OCI-LY1 (cell line): ENCODE results near the gene TRAPPC10.
A peak's percentile ranks its signal among the peaks of the same experiment; 100 is the strongest.

Source experiments
- H2AFZ ChIP-seq: fragments of 200-600 bp; sonication (generic), shearing (Covaris generic); 2 replicates; pipeline ENCODE4 v1.6.0; 2014; ENCODE audit warnings: antibody characterized with exemption, mild to moderate bottlenecking, low read length
- H3F3A ChIP-seq: fragments of 200-600 bp; sonication (generic), shearing (Covaris generic); 2 replicates; pipeline ENCODE4 v1.6.0; 2014; ENCODE audit warnings: mild to moderate bottlenecking, antibody characterized with exemption, low read length, moderate library complexity; ENCODE audit not compliant: insufficient read depth
- H3K27ac ChIP-seq: fragments of 200-600 bp; sonication (generic); 2 replicates; pipeline ENCODE4 v1.5.1; 2014; ENCODE audit warnings: low read length, mixed run types, mild to moderate bottlenecking, low read depth; ENCODE audit not compliant: poor library complexity, severe bottlenecking
- H3K27me3 ChIP-seq: fragments of 200-600 bp; sonication (generic); 2 replicates; pipeline ENCODE4 v1.6.0; 2014; ENCODE audit warnings: antibody characterized with exemption, mild to moderate bottlenecking, low read length, moderate library complexity; ENCODE audit not compliant: insufficient read depth
- H3K36me3 ChIP-seq: fragments of 200-600 bp; sonication (generic); 2 replicates; pipeline ENCODE4 v1.6.1; 2014; ENCODE audit warnings: mild to moderate bottlenecking, antibody characterized with exemption, low read length, moderate library complexity, mixed read lengths; ENCODE audit not compliant: insufficient read depth
- H3K4me1 ChIP-seq: fragments of 200-600 bp; sonication (generic); 2 replicates; pipeline ENCODE4 v1.5.1; 2014; ENCODE audit warnings: mild to moderate bottlenecking, low read length, moderate library complexity; ENCODE audit not compliant: insufficient read depth, severe bottlenecking
- H3K4me2 ChIP-seq: fragments of 200-600 bp; sonication (generic), shearing (Covaris generic); 2 replicates; pipeline ENCODE4 v1.6.1; 2014; ENCODE audit warnings: low read length
- H3K4me3 ChIP-seq: fragments of 200-600 bp; sonication (generic); 2 replicates; pipeline ENCODE4 v1.5.1; 2014; ENCODE audit warnings: low read length, low read depth, mild to moderate bottlenecking, mixed read lengths; ENCODE audit not compliant: poor library complexity, severe bottlenecking
- H3K79me2 ChIP-seq: fragments of 200-600 bp; shearing (Covaris generic); 2 replicates; pipeline ENCODE4 v1.6.1; 2016; ENCODE audit warnings: mixed run types, low read length, mixed read lengths; ENCODE audit not compliant: insufficient read depth
- H3K9ac ChIP-seq: fragments of 200-600 bp; sonication (generic), shearing (Covaris generic); 2 replicates; pipeline ENCODE4 v1.6.1; 2014; ENCODE audit warnings: mild to moderate bottlenecking, low read length, mixed read lengths
- H3K9me2 ChIP-seq: fragments of 200-600 bp; sonication (generic), shearing (Covaris generic); 2 replicates; pipeline ENCODE4 v1.6.1; 2014; ENCODE audit warnings: low read depth, mild to moderate bottlenecking, low read length, mixed read lengths
- H3K9me3 ChIP-seq: fragments of 200-600 bp; shearing (Covaris generic); 2 replicates; pipeline ENCODE4 v1.6.1; 2014; ENCODE audit warnings: low read length, mixed read lengths
- H4K20me1 ChIP-seq: fragments of 200-600 bp; sonication (generic), shearing (Covaris generic); 2 replicates; pipeline ENCODE4 v1.6.0; 2016; ENCODE audit warnings: mild to moderate bottlenecking, low read length; ENCODE audit not compliant: insufficient read depth
- EZH2 ChIP-seq: fragments of 200-600 bp; sonication (generic), shearing (Covaris generic); IDR thresholded peaks from 2 replicates; pipeline ENCODE4 v1.8.0; 2017; ENCODE audit warnings: borderline replicate concordance, mixed run types, mild to moderate bottlenecking, antibody characterized with exemption, low read length, moderate library complexity, mixed read lengths
- TF ChIP-seq, protein P1 (sequence below): fragments of 200-600 bp; sonication (generic), shearing (Covaris generic); IDR thresholded peaks from 2 replicates; pipeline ENCODE4 v1.5.1; 2017; ENCODE audit warnings: mild to moderate bottlenecking, antibody characterized with exemption, low read length, moderate library complexity, mixed read lengths

TRAPPC10 gene

DNA sequence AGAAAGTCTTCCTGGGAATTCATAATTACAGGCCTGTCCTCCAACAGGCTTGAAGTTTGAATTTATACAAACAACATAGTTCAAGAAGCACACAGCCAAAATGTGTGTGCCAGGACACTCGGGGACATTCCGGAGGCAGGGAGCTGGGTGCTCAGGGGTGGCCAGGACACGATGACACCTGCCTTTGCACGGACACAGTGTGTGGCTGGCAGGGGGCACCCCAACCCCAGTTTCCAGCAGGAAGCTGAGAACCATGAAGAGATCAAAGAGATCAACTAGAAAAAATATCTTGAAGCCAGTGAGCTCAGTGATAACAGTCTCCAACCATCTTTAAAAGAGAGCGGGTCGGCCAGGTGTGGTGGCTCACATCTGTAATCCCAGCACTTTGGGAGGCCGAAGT is 32.5 kb upstream of the TRAPPC10 start:
- no peak overlapping the region for H3K27ac ChIP-seq
- H3K9ac ChIP-seq, result no peak overlapping the region
- no peaks in the 10 kb centered on the region for H3K9me2 ChIP-seq
- H3F3A ChIP-seq, result no peaks in the 10 kb centered on the region
- no peaks in the 10 kb centered on the region for H4K20me1 ChIP-seq
- H3K4me1 ChIP-seq, result peaks cover 7% of the 10 kb centered on the region
- no peak overlapping the region for H3K4me3 ChIP-seq
- H3K27me3 ChIP-seq, result no peaks in the 10 kb centered on the region
- no peak overlapping the region for H2AFZ ChIP-seq
- H3K36me3 ChIP-seq, result peaks cover 7% of the 10 kb centered on the region; the same call in 1 of the 2 replicates
- no peaks in the 10 kb centered on the region for H3K9me3 ChIP-seq
- no peaks in the 10 kb centered on the region for H3K79me2 ChIP-seq
- TF ChIP-seq, protein P1, sequence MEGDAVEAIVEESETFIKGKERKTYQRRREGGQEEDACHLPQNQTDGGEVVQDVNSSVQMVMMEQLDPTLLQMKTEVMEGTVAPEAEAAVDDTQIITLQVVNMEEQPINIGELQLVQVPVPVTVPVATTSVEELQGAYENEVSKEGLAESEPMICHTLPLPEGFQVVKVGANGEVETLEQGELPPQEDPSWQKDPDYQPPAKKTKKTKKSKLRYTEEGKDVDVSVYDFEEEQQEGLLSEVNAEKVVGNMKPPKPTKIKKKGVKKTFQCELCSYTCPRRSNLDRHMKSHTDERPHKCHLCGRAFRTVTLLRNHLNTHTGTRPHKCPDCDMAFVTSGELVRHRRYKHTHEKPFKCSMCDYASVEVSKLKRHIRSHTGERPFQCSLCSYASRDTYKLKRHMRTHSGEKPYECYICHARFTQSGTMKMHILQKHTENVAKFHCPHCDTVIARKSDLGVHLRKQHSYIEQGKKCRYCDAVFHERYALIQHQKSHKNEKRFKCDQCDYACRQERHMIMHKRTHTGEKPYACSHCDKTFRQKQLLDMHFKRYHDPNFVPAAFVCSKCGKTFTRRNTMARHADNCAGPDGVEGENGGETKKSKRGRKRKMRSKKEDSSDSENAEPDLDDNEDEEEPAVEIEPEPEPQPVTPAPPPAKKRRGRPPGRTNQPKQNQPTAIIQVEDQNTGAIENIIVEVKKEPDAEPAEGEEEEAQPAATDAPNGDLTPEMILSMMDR, result peak; percentile 10; the same call in 1 of the 2 replicates
- no peak for TF ChIP-seq EZH2
- H3K4me2 ChIP-seq, result no peak overlapping the region

DNA sequence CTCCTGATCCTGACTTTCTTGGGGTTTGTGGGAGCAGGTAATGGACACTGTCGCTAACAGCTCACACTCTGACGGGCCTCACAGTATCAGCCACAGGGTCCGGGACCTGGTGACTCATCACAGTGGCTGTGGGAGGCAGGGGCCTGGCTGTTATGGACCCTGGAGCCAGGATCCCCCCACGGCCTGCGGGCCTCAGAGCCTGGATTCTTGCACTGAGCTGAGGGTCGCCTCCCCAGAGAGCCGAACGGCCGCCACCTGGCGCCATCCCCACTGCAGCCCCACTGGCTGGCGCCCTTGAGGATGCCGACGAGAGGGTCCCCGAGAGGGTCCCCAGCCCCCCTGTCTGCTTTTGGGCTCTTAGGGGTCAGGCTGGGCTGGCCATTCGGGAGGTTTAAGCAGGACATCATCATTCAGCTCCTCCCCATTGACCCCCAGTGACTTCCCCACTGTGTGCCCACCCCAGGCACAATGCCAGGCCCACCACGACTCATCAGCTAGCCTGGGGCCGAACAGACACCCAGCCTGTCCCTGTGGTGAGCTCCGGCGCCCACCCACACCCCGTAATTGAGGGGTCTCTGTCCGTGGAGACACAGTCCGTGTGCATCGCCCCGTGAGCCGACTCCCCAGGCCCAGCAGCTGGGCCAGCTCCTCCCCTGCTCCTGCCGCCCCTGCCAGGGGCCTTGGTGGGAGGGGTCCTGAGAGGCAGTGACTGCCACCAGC is 30.8 kb upstream of the TRAPPC10 start:
- H3K36me3 ChIP-seq, result peaks cover 7% of the 10 kb centered on the region; the same call in 1 of the 2 replicates
- no peak overlapping the region for H3K27ac ChIP-seq
- no peak overlapping the region for H3K9ac ChIP-seq
- no peak overlapping the region for H2AFZ ChIP-seq
- H3K4me3 ChIP-seq, result no peak overlapping the region
- H3F3A ChIP-seq, result no peaks in the 10 kb centered on the region
- H3K4me1 ChIP-seq, result peaks cover 5% of the 10 kb centered on the region
- TF ChIP-seq EZH2, result no peak
- TF ChIP-seq, protein P1, result no peak
- no peaks in the 10 kb centered on the region for H3K9me2 ChIP-seq
- H3K79me2 ChIP-seq, result no peaks in the 10 kb centered on the region
- H3K27me3 ChIP-seq, result peaks cover 8% of the 10 kb centered on the region
- no peak overlapping the region for H3K4me2 ChIP-seq
- no peaks in the 10 kb centered on the region for H4K20me1 ChIP-seq
- H3K9me3 ChIP-seq, result no peaks in the 10 kb centered on the region

DNA sequence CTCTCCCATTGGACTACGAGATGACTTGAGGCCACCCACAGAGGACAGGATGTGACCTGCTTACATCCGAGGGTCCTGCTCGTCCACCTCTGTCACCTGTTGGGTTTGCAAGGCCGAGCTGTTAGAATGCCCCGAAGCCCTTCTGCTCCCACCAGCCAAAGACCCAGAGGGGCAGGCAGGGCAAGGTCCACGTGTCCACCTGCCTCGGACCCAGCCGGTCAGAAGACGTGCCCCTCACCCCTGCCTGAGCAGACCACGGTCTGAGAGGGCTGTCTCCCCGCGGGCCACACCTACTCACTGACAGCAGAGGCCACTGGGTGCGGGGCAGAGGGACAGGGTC is 30.3 kb upstream of the TRAPPC10 start:
- no peaks in the 10 kb centered on the region for H3K9me3 ChIP-seq
- peaks cover 5% of the 10 kb centered on the region for H3K4me1 ChIP-seq
- no peaks in the 10 kb centered on the region for H3K79me2 ChIP-seq
- no peak for TF ChIP-seq EZH2
- TF ChIP-seq, protein P1, result no peak
- no peak overlapping the region for H3K27ac ChIP-seq
- H3K27me3 ChIP-seq, result peaks cover 8% of the 10 kb centered on the region
- H3F3A ChIP-seq, result no peaks in the 10 kb centered on the region
- no peak overlapping the region for H2AFZ ChIP-seq
- no peak overlapping the region for H3K9ac ChIP-seq
- H4K20me1 ChIP-seq, result no peaks in the 10 kb centered on the region
- peaks cover 7% of the 10 kb centered on the region; the same call in 1 of the 2 replicates for H3K36me3 ChIP-seq
- no peak overlapping the region for H3K4me3 ChIP-seq
- no peaks in the 10 kb centered on the region for H3K9me2 ChIP-seq
- H3K4me2 ChIP-seq, result no peak overlapping the region
